ENCODE measurements around the gene LRRC2. TPM values are rescaled to one million over a fixed set of nuclear protein-coding genes. Genes with fewer than 3 reads are reported as not detected.

LRRC2 gene
- total and polyA plus RNA-seq, 2 experiments from 2014 or later, result 0.60 to 4.4 TPM

- Histone ChIP-seq H3K4me1 (ENCODE audit: insufficient read depth) (peaks cover 12% of the 10 kb centered on the region), H4K20me1 (ENCODE audit: insufficient read depth, poor library complexity, severe bottlenecking) (no peaks in the 10 kb centered on the region), H3K9me3 (ENCODE audit: low read depth) (no peaks in the 10 kb centered on the region), H3K79me2 (no peaks in the 10 kb centered on the region), H3K27ac (no peak overlapping the region), H2AFZ (no peak overlapping the region), H3K9me2 (replicated peaks; ENCODE audit: insufficient read depth) (no peaks in the 10 kb centered on the region), H3K36me3 (replicated peaks; ENCODE audit: insufficient read depth, low read depth) (no peaks in the 10 kb centered on the region), H3K4me3 (no peak overlapping the region), H3K27me3 (no peaks in the 10 kb centered on the region), H3K4me2 (no peak overlapping the region)
- TF ChIP-seq CTCF (IDR thresholded peaks at IDR 0.05; ENCODE audit: poor library complexity), result no peak
- no peak for TF ChIP-seq EZH2 (IDR thresholded peaks at IDR 0.05; ENCODE audit: borderline replicate concordance)
- no peak for TF ChIP-seq EZH2phosphoT487 (IDR thresholded peaks at IDR 0.05; ENCODE audit: low read depth, severe bottlenecking, unreplicated experiment)
- WGBS (ENCODE audit: low lambda C conversion rate, missing lambda C conversion rate), result 94% methylated on average over 1 of the region's 1 CpG
- no peak for DNase-seq (ENCODE audit: low spot score)
Measured at GRCh38 chr3:46482632-46483350, 83.3 kb downstream of the LRRC2 start.

GRCh38 chr3:46481636-46482035, 84.5 kb downstream of the LRRC2 start:
- no peaks in the 10 kb centered on the region for H3K79me2 ChIP-seq
- no peak overlapping the region for H3K27ac ChIP-seq
- H3K27me3 ChIP-seq, result no peaks in the 10 kb centered on the region
- H2AFZ ChIP-seq, result no peak overlapping the region
- WGBS (ENCODE audit: low lambda C conversion rate, missing lambda C conversion rate), result 95% methylated on average over 4 of the region's 4 CpGs
- peaks cover 12% of the 10 kb centered on the region for H3K4me1 ChIP-seq (ENCODE audit: insufficient read depth)
- no peak overlapping the region for H3K4me2 ChIP-seq
- no peaks in the 10 kb centered on the region for H4K20me1 ChIP-seq (ENCODE audit: insufficient read depth, poor library complexity, severe bottlenecking)
- H3K9me2 ChIP-seq (replicated peaks; ENCODE audit: insufficient read depth), result no peaks in the 10 kb centered on the region
- no peaks in the 10 kb centered on the region for H3K9me3 ChIP-seq (ENCODE audit: low read depth)
- DNase-seq (ENCODE audit: low spot score), result no peak
- H3K36me3 ChIP-seq (replicated peaks; ENCODE audit: insufficient read depth, low read depth), result no peaks in the 10 kb centered on the region
- no peak overlapping the region for H3K4me3 ChIP-seq
- TF ChIP-seq EZH2phosphoT487 (IDR thresholded peaks at IDR 0.05; ENCODE audit: low read depth, severe bottlenecking, unreplicated experiment) (no peak), EZH2 (IDR thresholded peaks at IDR 0.05; ENCODE audit: borderline replicate concordance) (no peak), CTCF (IDR thresholded peaks at IDR 0.05; ENCODE audit: poor library complexity) (no peak)

GRCh38 chr3:46480491-46481195, 85.5 kb downstream of the LRRC2 start:
- no peaks in the 10 kb centered on the region for H3K27me3 ChIP-seq
- H3K4me3 ChIP-seq, result no peak overlapping the region
- peak; percentile 2 for DNase-seq (ENCODE audit: low spot score)
- WGBS (ENCODE audit: low lambda C conversion rate, missing lambda C conversion rate), result 91% methylated on average over 6 of the region's 6 CpGs
- H2AFZ ChIP-seq, result no peak overlapping the region
- no peaks in the 10 kb centered on the region for H3K9me3 ChIP-seq (ENCODE audit: low read depth)
- H4K20me1 ChIP-seq (ENCODE audit: insufficient read depth, poor library complexity, severe bottlenecking), result no peaks in the 10 kb centered on the region
- peaks cover 11% of the 10 kb centered on the region for H3K4me1 ChIP-seq (ENCODE audit: insufficient read depth)
- H3K79me2 ChIP-seq, result no peaks in the 10 kb centered on the region
- H3K9me2 ChIP-seq (replicated peaks; ENCODE audit: insufficient read depth), result no peaks in the 10 kb centered on the region
- no peaks in the 10 kb centered on the region for H3K36me3 ChIP-seq (replicated peaks; ENCODE audit: insufficient read depth, low read depth)
- no peak overlapping the region for H3K27ac ChIP-seq
- no peak overlapping the region for H3K4me2 ChIP-seq
- TF ChIP-seq CTCF (IDR thresholded peaks at IDR 0.05; ENCODE audit: poor library complexity) (no peak), EZH2 (IDR thresholded peaks at IDR 0.05; ENCODE audit: borderline replicate concordance) (no peak), EZH2phosphoT487 (IDR thresholded peaks at IDR 0.05; ENCODE audit: low read depth, severe bottlenecking, unreplicated experiment) (no peak)
